Measurements from ENCODE around the gene SKAP1.

DNA sequence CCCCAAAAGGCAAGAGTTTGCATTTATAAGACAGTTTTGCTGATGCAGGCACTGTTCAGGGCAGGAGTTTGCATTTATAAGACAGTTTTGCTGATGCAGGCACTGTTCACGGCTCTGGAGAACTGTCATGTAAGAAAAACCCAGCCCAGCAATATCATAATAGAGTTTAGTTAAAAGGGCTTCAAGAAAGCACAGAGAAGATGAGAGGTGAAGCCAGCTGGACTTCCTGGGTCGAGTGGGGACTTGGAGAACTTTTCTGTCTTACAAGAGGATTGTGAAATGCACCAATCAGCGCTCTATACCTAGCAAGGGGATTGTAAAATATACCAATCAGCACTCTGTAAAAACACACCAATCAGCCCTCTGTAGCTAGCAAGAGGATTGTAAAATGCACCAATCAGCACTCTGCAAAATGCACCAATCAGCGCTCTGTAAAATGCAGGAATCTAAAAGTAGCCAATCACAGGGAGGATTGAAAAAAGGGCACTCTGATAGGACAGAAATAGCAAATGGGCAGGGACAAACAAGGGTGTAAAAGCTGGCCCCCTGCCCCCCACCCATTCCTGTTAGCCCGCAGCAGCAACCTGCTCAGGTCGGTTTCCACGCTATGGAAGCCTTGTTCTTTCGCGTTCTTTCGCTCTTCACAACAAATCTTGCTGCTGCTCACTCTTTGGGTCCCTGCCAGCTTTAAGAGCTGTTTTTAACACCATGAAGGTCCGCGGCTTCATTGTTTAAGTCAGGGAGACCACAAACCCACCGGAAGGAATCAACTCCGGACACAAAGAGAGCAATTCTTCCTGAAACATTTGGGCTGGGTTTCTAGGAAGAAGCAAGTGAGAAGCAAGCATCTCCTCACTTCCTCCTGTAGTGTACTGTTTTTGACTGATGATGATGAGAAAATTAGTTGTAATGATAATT is 327.0 kb downstream of the SKAP1 start:
- TF ChIP-seq, protein P1, sequence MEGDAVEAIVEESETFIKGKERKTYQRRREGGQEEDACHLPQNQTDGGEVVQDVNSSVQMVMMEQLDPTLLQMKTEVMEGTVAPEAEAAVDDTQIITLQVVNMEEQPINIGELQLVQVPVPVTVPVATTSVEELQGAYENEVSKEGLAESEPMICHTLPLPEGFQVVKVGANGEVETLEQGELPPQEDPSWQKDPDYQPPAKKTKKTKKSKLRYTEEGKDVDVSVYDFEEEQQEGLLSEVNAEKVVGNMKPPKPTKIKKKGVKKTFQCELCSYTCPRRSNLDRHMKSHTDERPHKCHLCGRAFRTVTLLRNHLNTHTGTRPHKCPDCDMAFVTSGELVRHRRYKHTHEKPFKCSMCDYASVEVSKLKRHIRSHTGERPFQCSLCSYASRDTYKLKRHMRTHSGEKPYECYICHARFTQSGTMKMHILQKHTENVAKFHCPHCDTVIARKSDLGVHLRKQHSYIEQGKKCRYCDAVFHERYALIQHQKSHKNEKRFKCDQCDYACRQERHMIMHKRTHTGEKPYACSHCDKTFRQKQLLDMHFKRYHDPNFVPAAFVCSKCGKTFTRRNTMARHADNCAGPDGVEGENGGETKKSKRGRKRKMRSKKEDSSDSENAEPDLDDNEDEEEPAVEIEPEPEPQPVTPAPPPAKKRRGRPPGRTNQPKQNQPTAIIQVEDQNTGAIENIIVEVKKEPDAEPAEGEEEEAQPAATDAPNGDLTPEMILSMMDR (IDR thresholded peaks at IDR 0.05; ENCODE audit: low read length): no peak
- TF ChIP-seq EZH2 (optimal IDR thresholded peaks at IDR 0.05; ENCODE audit: low read depth, low read length): no peak
